H9 (cell line): ENCODE data around the gene CACNG6. TPM values are rescaled to one million over a fixed set of nuclear protein-coding genes. Genes with fewer than 3 reads are reported as not detected.

ENCODE experiments used
- DNase-seq: peaks from one replicate; pipeline ENCODE4 v3.0.0-alpha.2; 2017
- H2AFZ ChIP-seq: one replicate; pipeline ENCODE4 v1.6.1; 2013; ENCODE audit warnings: mild to moderate bottlenecking, low read length, control low read depth, moderate library complexity
- H2AK5ac ChIP-seq: 2 replicates; pipeline ENCODE4 v1.6.1; 2013; ENCODE audit warnings: low read length, control low read depth, mixed read lengths; ENCODE audit not compliant: insufficient read length
- H2BK120ac ChIP-seq: one replicate; pipeline ENCODE4 v1.6.1; 2013; ENCODE audit warnings: low read depth, mild to moderate bottlenecking, low read length, control low read depth, inconsistent platforms; ENCODE audit not compliant: poor library complexity, severe bottlenecking
- H2BK12ac ChIP-seq: 2 replicates; pipeline ENCODE4 v1.6.1; 2013; ENCODE audit warnings: low read length, control low read depth, mixed read lengths, low read depth; ENCODE audit not compliant: insufficient read length
- H2BK15ac ChIP-seq: 2 replicates; pipeline ENCODE4 v1.6.1; 2013; ENCODE audit warnings: low read depth, low read length, control low read depth
- H2BK20ac ChIP-seq: one replicate; pipeline ENCODE4 v1.6.1; 2013; ENCODE audit warnings: low read depth, mild to moderate bottlenecking, low read length, control low read depth, inconsistent platforms; ENCODE audit not compliant: poor library complexity, severe bottlenecking
- H2BK5ac ChIP-seq: 2 replicates; pipeline ENCODE4 v1.6.1; 2013; ENCODE audit warnings: low read length, control low read depth, mixed read lengths; ENCODE audit not compliant: insufficient read length
- H3K14ac ChIP-seq: 2 replicates; pipeline ENCODE4 v1.6.1; 2013; ENCODE audit warnings: low read length, control low read depth; ENCODE audit not compliant: insufficient read depth
- H3K18ac ChIP-seq: 2 replicates; pipeline ENCODE4 v1.6.1; 2013; ENCODE audit warnings: low read depth, mild to moderate bottlenecking, mixed read lengths, low read length, control low read depth; ENCODE audit not compliant: insufficient read length
- H3K23ac ChIP-seq: 2 replicates; pipeline ENCODE4 v1.6.1; 2013; ENCODE audit warnings: low read length, control low read depth, mixed read lengths, low read depth; ENCODE audit not compliant: insufficient read length
- H3K23me2 ChIP-seq: 2 replicates; pipeline ENCODE4 v1.6.1; 2013; ENCODE audit warnings: low read depth, mild to moderate bottlenecking, mixed read lengths, low read length, control low read depth; ENCODE audit not compliant: insufficient read length, poor library complexity, severe bottlenecking
- H3K27ac ChIP-seq: 2 replicates; pipeline ENCODE4 v1.5.1; 2013; ENCODE audit warnings: low read length, control low read depth, mixed read lengths, low read depth; ENCODE audit not compliant: insufficient read length
- H3K27me3 ChIP-seq: 2 replicates; pipeline ENCODE4 v1.6.1; 2013; ENCODE audit warnings: low read length, control low read depth, inconsistent platforms; ENCODE audit not compliant: insufficient read depth
- H3K4ac ChIP-seq: 2 replicates; pipeline ENCODE4 v1.6.1; 2013; ENCODE audit warnings: low read depth, mild to moderate bottlenecking, control low read depth, inconsistent platforms, low read length, moderate library complexity
- H3K4me1 ChIP-seq: 2 replicates; pipeline ENCODE4 v1.6.1; 2013; ENCODE audit warnings: low read length, control low read depth, inconsistent platforms; ENCODE audit not compliant: insufficient read depth
- H3K4me2 ChIP-seq: 2 replicates; pipeline ENCODE4 v1.6.1; 2013; ENCODE audit warnings: low read length, control low read depth, mixed read lengths; ENCODE audit not compliant: insufficient read length, insufficient read depth
- H3K56ac ChIP-seq: 2 replicates; pipeline ENCODE4 v1.6.1; 2013; ENCODE audit warnings: low read depth, mild to moderate bottlenecking, mixed read lengths, low read length, control low read depth; ENCODE audit not compliant: insufficient read length
- H3K79me1 ChIP-seq: 2 replicates; pipeline ENCODE4 v1.6.1; 2013; ENCODE audit warnings: low read depth, mild to moderate bottlenecking, moderate library complexity, low read length, control low read depth, inconsistent platforms; ENCODE audit not compliant: insufficient read depth, poor library complexity, severe bottlenecking
- H3K79me2 ChIP-seq: 2 replicates; pipeline ENCODE4 v1.6.1; 2013; ENCODE audit warnings: low read length, control low read depth, inconsistent platforms; ENCODE audit not compliant: insufficient read depth
- H3K9ac ChIP-seq: 2 replicates; pipeline ENCODE4 v1.6.1; 2013; ENCODE audit warnings: low read length, control low read depth, mixed read lengths; ENCODE audit not compliant: insufficient read length; ENCODE audit errors: extremely low read depth
- H3K9me3 ChIP-seq: one replicate; pipeline ENCODE4 v1.6.1; 2013; ENCODE audit warnings: low read depth, low read length, inconsistent platforms; ENCODE audit not compliant: control insufficient read depth
- H3T11ph ChIP-seq: one replicate; pipeline ENCODE4 v1.6.1; 2013; ENCODE audit warnings: mild to moderate bottlenecking, low read length, control low read depth, inconsistent platforms
- H4K20me1 ChIP-seq: one replicate; pipeline ENCODE4 v1.6.1; 2013; ENCODE audit not compliant: control insufficient read depth, insufficient read length, insufficient read depth
- H4K5ac ChIP-seq: 2 replicates; pipeline ENCODE4 v1.6.1; 2013; ENCODE audit warnings: low read depth, mild to moderate bottlenecking, mixed read lengths, low read length, control low read depth; ENCODE audit not compliant: insufficient read length
- H4K8ac ChIP-seq: replicated peaks from 2 replicates; pipeline ENCODE4 v1.6.1; 2013; ENCODE audit warnings: low read length, control low read depth, mixed read lengths, low read depth; ENCODE audit not compliant: insufficient read length
- H4K91ac ChIP-seq: 2 replicates; pipeline ENCODE4 v1.6.1; 2013; ENCODE audit warnings: low read depth, mild to moderate bottlenecking, moderate library complexity, mixed read lengths, low read length, control low read depth; ENCODE audit not compliant: insufficient read length
- H3K27ac Mint-ChIP-seq, 3 experiments: 2 replicates in 2 of 3; 3 replicates in 1 of 3; pipeline ENCODE4 v1.8.0; 2020 to 2021; ENCODE audit warnings: mixed read lengths in 3 of 3, mild to moderate bottlenecking in 1 of 3, moderate library complexity in 1 of 3
- H3K27me3 Mint-ChIP-seq: 2 replicates; pipeline ENCODE4 v1.8.0; 2021; ENCODE audit warnings: low read depth, mild to moderate bottlenecking, moderate library complexity, mixed read lengths
- H3K36me3 Mint-ChIP-seq, 3 experiments: 2 replicates in 2 of 3; 3 replicates in 1 of 3; pipeline ENCODE4 v1.8.0; 2020 to 2021; ENCODE audit warnings: low read depth in 3 of 3, mixed read lengths in 3 of 3; ENCODE audit not compliant: insufficient read depth in 1 of 3
- H3K4me1 Mint-ChIP-seq, 2 experiments: 2 replicates each; pipeline ENCODE4 v1.8.0; 2020; ENCODE audit warnings: mixed read lengths in 2 of 2
- H3K4me3 Mint-ChIP-seq, 2 experiments: 2 replicates in 1 of 2; 3 replicates in 1 of 2; pipeline ENCODE4 v1.8.0; 2020 to 2021; ENCODE audit warnings: mild to moderate bottlenecking in 2 of 2, mixed read lengths in 2 of 2, moderate library complexity in 1 of 2
- H3K9me3 Mint-ChIP-seq, 2 experiments: 2 replicates in 1 of 2; 3 replicates in 1 of 2; pipeline ENCODE4 v1.8.0; 2020; ENCODE audit warnings: mild to moderate bottlenecking in 2 of 2, mixed read lengths in 2 of 2, moderate library complexity in 1 of 2
- WGBS: extraction: QIAGEN DNeasy Blood & Tissue Kit; methylation state at CpG from one replicate; pipeline ENCODE4 v1.1.7; 2013; ENCODE audit warnings: missing lambda C conversion rate, low lambda C conversion rate, mixed read lengths; ENCODE audit not compliant: insufficient read length; ENCODE audit errors: extremely low coverage; 5-methylcytosine and 5-hydroxymethylcytosine counted together
- total RNA-seq: library from RNA; stranded (reverse); gene quantifications from 2 replicates; pipeline ENCODE4 v1.2.1, GENCODE V29; 2021
- TF ChIP-seq, protein P1 (sequence below): fragments of 200-600 bp; sonication (generic); conservative IDR thresholded peaks from 3 replicates; pipeline ENCODE4 v1.8.0; 2021; ENCODE audit warnings: antibody characterized with exemption, mild to moderate bottlenecking

CACNG6 gene
- total RNA-seq, 1 experiment from 2014 or later = 1.6 TPM

- no peak overlapping the region for H2BK15ac ChIP-seq
- no peak overlapping the region for H4K91ac ChIP-seq
- Mint-ChIP-seq H3K27me3 (peaks cover 2% of the 10 kb centered on the region), H3K9me3 (peaks cover 0 to 3% of the 10 kb centered on the region in 2 experiments; a peak in 1 of 5 replicates), H3K4me1 (peaks cover 17 to 18% of the 10 kb centered on the region in 2 experiments), H3K36me3 (peaks cover 0 to 3% (median 0%) of the 10 kb centered on the region in 3 experiments; a peak in 2 of 7 replicates), H3K27ac (no peak overlapping the region; a peak in 1 of 7 replicates), H3K4me3 (no peak overlapping the region)
- no peak overlapping the region for H3K4ac ChIP-seq
- no peak overlapping the region for H2AFZ ChIP-seq
- H2BK12ac ChIP-seq = no peak overlapping the region
- no peak overlapping the region for H3K14ac ChIP-seq
- H4K5ac ChIP-seq = no peak overlapping the region
- no peak for DNase-seq
- no peak overlapping the region for H3K23ac ChIP-seq
- no peak overlapping the region for H3K9ac ChIP-seq
- no peak overlapping the region for H2AK5ac ChIP-seq
- no peak overlapping the region for H2BK5ac ChIP-seq
- H3K23me2 ChIP-seq = no peaks in the 10 kb centered on the region
- no peak overlapping the region for H3K27ac ChIP-seq
- H3K4me1 ChIP-seq = no peaks in the 10 kb centered on the region; the same call in 1 of the 2 replicates
- no peak overlapping the region for H2BK20ac ChIP-seq
- H3K56ac ChIP-seq = no peak overlapping the region
- no peaks in the 10 kb centered on the region for H3K9me3 ChIP-seq
- WGBS = no CpG with 5 or more reads among the region's 3 CpGs
- H3K18ac ChIP-seq = no peak overlapping the region
- H3K79me1 ChIP-seq = no peaks in the 10 kb centered on the region
- H3K79me2 ChIP-seq = no peaks in the 10 kb centered on the region
- H3K4me2 ChIP-seq = no peak overlapping the region
- H3K27me3 ChIP-seq = no peaks in the 10 kb centered on the region
- no peak overlapping the region for H2BK120ac ChIP-seq
- H4K20me1 ChIP-seq = no peaks in the 10 kb centered on the region
- TF ChIP-seq, protein P1, sequence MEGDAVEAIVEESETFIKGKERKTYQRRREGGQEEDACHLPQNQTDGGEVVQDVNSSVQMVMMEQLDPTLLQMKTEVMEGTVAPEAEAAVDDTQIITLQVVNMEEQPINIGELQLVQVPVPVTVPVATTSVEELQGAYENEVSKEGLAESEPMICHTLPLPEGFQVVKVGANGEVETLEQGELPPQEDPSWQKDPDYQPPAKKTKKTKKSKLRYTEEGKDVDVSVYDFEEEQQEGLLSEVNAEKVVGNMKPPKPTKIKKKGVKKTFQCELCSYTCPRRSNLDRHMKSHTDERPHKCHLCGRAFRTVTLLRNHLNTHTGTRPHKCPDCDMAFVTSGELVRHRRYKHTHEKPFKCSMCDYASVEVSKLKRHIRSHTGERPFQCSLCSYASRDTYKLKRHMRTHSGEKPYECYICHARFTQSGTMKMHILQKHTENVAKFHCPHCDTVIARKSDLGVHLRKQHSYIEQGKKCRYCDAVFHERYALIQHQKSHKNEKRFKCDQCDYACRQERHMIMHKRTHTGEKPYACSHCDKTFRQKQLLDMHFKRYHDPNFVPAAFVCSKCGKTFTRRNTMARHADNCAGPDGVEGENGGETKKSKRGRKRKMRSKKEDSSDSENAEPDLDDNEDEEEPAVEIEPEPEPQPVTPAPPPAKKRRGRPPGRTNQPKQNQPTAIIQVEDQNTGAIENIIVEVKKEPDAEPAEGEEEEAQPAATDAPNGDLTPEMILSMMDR = no peak
- no peak overlapping the region for H3T11ph ChIP-seq
- H4K8ac ChIP-seq = no peak overlapping the region
Measured at GRCh38 chr19:54029301-54029700, 37.9 kb downstream of the CACNG6 start.
